NCI-H446 treated with DMSO at 0.1 percent for 48 hours (cell line): ENCODE data around the gene TBX1.
"Not testable (repeated sequence)": the region's sequence is repeated elsewhere in the genome, so short reads cannot be mapped to it uniquely, and the experiment has no call there.

Source experiments
- DNase-seq: peaks from one replicate; lab custom pipeline; 2025; lab: John Stamatoyannopoulos, UW

Gene TBX1

DNA sequence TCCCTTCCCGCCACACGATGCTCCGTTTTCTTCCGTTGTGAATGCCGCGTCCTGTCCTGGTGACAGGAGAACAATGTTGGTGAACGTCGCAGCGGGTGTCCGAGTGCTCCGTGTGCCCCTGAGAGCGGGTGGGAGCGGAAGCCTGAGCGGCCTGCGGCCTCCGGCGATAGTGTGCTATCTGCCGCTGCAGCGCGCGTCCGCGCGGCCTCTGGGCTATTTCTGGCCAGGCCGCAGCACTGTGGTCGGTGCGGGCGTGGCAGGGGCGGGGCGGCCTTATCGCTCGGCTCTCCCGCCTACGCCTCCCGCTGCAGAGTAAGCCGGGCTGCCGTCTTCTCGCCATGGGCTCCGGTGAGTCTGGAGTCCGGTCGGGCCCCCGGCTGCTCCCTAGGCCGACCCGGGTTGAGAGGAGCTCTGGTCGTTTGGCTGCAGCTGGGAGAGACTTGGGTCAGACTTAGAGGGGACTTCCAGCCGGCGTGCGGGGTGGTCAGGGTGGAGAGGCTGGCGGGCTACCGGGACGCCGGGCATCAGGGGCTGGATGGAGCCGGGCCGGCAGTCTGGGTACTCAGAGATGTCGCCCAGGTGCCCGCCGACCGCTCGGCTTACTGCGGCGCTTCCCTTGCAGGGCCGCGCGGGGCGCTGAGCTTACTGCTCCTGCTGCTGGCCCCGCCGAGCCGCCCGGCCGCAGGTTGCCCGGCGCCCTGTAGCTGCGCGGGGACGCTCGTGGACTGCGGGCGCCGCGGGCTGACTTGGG lies 37.2 kb upstream of the TBX1 start, which contains the start of gene GP1BB:
Gene GP1BB, plus strand, starts transcription at position 308 of the 751 bp plus-strand sequence. Its CDS starts 31 bp downstream, at position 339.
- DNase-seq, result no peak

DNA sequence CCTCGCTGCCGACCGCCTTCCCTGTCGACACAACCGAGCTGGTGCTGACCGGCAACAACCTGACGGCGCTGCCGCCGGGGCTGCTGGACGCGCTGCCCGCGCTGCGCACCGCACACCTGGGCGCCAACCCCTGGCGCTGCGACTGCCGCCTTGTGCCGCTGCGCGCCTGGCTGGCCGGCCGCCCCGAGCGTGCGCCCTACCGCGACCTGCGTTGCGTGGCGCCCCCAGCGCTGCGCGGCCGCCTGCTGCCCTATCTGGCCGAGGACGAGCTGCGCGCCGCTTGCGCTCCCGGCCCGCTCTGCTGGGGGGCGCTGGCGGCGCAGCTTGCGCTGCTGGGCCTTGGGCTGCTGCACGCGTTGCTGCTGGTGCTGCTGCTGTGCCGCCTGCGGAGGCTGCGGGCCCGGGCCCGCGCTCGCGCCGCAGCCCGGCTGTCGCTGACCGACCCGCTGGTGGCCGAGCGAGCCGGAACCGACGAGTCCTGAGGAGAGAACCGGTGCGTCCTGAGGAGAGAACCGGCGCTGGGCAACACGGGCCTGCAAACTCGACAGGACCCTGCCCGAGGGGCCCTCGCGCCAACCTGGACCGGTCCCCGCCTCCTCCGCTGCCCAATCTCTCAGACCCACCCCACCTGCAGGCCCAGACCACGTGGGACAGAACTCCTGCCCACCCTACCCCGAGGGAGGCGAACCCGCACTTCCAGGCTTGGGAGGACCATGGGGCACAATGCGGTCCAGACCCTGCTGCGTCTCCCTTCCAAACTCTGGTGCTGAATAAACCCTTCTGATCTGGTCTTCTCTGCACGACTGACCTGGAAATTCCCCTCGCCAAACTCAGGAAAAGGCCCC lies 36.4 kb upstream of the TBX1 start:
- DNase-seq, result no peak

DNA sequence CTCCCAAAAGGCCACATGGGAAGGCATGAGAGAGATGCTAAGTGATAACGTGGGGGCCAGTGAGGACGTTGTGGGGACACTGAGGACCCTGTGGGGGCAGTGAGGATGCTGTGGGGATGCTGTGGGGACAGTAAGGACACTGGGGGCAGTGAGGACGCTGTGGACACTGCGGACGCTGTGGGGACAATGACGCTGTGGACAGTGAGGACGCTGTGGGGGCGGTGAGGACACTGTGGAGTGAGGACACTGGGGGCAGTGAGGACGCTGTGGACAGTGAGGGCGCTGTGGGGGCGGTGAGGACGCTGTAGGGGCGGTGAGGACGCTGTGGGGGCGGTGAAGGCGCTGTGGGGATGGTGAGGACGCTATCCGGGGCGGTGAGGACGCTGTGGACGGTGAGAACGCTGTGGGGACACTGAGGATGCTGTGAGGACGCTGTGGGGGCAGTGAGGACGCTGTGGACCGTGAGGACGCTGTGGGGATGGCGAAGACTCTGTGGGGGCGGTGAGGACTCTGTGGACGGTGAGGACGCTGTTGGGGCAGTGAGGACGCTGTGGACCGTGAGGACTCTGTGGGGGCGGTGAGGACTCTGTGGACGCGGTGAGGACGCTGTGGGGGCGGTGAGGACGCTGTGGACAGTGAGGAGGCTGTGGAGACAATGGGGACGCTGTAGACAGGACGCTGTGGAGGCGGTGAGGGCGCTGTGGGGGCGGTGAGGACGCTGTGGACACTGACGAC lies 35.5 kb upstream of the TBX1 start:
- no peak for DNase-seq

DNA sequence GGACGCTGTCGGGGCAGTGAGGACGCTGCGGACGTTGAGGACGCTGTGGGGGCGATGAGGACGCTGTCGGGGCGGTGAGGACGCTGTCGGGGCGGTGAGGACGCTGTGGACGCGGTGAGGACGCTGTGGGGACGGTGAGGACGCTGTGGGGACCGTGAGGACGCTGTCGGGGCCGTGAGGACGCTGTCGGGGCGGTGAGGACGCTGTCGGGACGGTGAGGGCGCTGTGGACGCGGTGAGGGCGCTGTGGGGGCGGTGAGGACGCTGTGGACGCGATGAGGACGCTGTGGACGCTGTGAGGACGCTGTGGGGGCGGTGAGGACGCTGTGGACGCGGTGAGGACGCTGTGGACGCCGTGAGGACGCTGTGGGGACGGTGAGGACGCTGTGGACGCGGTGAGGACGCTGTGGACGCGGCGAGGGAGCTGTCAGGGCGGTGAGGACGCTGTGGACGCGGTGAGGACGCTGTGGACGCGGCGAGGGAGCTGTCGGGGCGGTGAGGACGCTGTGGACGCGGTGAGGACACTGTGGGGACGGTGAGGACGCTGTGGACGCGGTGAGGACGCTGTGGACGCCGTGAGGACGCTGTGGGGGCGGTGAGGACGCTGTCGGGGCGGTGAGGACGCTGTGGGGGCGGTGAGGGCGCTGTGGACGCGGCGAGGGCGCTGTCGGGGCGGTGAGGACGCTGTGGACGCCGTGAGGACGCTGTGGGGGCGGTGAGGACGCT lies 34.4 kb upstream of the TBX1 start:
- DNase-seq, result not testable (repeated sequence)

DNA sequence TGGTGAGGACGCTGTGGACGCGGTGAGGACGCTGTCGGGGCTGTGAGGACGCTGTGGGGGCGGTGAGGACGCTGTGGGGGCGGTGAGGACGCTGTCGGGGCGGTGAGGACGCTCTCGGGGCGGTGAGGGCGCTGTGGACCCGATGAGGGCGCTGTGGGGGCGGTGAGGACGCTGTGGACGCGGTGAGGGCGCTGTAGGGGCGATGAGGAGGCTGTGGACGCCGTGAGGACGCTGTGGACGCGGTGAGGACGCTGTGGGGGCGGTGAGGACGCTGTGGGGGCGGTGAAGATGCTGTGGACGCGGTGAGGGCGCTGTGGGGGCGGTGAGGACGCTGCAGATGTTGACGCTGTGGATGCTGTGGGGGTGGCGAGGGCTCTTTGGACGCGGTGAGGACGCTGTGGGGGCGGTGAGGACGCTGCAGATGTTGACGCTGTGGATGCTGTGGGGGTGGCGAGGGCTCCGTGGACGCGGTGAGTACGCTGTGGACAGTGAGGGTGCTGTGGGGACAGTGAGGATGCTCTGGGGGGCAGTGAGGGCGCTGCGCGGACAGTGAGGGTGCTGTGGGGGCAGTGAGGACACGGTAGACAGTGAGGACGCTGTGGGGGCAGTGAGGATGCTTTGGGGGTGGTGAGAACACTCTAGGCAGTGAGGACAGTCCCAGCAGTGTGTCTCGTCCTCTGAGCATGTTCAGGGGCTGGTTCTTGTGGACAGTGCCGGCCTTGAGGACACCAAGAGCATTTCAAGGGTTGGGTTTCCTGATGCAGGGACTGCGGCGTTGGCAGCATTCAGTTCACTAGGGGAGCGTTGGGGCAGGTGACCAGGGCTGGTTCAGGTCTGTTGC lies 33.0 kb upstream of the TBX1 start:
- DNase-seq, result no peak

DNA sequence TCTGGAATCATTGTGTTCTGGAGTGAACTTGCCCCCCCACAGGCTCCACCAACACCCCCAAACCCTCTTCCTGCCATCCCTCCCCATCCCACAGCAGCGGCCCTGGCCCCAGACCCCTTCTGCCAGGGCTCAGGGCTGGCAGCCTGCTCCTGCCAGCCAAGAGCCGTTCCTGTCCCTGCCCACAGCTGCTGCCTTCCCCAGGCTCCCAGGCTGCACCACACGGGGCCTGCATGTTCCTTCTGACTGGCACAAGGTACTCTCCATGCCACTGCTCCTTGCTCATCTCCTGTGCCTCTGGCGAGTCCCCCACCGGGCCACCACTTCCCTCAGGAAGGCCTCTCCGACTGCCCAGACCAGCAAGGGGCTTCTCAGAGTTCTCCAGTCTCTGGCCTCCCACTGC lies 32.3 kb upstream of the TBX1 start:
- no peak for DNase-seq

DNA sequence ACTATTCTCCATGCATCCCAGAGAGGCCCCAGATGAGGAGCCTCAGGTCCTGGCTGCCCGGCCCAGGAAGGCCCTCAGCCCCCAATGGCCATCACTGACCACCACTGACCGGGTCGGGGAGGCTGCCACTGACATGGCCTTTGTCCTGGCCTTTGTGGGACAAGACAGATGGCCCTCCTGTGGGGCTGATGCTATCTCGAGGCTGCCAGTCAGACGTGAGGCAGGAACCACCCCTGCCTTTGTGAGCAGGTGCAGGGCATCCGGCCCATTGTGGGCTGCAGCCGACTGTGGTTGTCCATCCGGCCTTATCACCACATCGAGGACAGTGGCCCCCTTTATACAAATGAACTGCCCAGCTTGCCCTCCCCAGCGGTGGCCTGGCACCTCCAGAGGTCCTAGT lies 31.7 kb upstream of the TBX1 start:
- DNase-seq, result no peak

DNA sequence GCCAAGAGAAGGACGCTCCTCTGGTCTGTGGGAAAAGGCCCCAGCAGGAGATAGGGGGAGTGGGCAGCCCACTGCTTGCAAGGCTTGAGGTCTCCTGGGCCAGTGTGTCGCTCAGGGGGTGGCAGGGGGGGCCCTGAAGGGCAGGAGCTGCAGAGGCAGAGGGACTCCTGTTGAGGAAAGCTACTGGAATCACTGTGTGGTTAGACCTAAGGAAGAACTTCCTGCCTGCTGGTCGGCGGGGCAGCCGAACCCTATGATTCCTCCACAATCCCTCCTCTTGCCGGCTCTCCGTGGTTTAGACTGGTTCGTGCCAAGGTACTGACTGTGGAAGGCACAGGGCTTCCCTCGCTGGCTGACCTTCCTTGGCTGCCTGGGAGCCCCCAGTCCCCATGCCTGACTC lies 31.1 kb upstream of the TBX1 start:
- DNase-seq, result no peak

DNA sequence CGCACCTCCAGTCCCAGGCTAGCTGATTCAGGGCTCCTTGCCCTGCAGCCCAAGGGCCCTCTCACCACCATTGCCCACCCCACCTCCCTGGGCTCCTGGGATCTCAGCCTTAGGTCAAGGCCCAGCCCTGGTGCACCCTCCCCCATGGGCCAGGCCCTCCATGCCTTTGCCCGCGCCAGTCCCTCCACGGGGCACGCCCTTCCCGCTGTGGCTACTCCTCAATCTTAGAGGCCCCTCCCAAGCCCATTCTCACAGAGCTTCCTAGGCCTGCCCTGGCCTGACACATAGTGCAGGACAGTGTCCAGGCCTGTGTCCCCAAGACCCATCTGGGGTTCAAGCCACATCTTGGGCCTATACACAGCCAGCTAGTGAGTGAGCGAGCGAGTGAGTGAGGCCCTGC lies 30.4 kb upstream of the TBX1 start:
- DNase-seq, result no peak

DNA sequence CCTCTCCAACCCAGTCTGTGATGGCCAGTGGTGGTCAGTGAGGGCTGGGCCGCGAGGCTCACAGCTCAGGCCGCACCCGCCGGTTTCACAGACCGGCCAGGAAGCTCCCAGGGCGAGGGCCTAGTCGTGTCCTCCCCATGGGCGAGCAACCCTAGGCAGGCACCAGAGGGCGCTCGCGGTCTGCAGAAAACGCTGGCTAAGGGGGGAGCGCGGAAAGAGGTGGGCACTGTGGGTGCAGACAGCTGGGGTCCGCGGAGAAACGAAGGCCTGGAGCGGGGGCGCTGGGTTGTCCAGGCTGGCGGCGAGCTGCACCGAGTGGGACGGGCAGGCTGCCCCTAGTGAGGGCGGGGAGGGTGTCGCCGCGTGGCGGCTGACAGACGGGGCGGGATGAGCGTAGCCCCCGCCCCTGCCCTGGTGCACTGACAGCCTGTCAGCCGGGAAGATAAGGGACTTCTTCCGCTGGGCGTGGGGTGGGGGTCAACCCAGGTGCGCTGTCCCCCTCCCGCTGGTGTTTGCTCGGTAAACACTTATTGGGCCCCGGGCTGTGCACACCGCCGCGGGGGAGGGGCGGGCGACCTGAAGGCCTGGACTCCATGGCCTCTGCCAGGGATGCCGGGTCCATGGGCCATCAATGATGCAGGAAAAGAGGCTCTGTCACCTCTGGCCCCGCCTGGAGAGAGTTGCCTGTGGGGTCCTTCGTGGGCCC lies 29.8 kb upstream of the TBX1 start:
- peak; percentile 22 for DNase-seq

DNA sequence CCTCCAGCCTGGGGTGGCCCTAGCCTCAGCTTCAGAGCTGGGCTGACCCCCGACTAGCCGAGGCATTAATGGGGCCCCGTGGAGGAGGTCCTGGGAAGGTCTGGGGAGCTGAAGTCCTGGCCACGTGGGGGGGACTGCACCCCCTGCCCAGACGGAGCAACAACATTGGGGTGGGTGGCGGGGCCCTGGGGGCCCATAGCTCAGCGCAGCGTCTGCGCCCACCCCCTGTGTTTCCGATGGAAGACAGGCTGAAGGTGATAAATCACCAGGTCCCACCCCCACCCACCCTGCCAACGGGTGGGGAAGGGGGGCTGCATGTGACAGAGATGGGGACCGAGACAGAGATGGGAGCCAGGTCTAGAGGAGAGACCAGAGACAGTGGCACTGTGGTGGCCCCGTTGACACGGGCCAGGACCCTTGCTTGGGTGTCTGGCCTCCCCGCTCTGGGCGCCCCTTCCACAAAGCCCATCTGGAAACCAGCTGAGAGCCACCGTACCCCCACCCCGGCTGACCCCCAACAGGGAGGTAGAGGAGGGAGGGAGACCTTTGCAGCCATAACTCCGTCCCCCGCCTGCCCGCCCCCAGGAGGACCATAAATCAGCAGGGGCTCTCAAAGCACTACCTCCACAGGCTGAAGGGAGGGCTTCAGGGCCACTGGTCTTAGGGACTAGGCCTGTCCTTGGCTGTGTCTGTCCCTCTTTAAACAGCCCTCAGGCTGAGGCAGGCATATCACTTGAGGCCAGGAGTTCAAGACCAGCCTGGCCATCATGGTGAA lies 29.0 kb upstream of the TBX1 start:
- DNase-seq, result no peak

DNA sequence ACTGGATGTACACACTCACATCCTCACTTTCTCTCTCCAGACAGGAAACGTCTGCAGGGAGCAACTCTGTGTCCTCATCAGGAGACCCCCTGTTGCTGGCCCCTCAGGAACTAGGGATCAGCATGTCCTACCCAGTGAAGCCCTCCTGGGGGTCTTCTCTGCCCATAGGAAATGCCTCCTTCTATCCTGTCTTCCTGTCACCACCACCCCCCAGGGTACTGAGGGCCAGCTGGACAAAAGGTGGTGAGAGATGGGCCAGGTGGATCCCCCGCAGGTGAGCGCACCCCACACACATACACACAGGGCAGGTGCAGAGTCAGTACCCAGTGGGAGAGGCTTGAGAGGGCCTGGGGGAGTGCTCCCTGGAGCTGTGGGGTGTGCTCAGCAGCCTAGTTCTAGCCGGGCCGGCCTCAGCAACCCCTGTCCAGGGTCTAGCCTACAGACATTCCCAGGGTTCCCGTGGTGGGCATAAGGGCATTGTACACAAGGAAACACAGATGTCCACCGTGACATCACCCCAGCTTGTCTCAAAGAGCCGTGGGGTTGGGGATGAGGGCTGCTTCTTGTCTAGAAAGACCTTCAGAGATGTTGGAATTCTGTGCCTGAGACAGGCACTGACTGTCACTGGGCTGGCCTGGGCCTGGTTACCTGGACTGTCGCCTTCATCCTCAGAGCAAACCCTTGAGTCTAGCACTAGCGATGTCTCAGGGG lies 28.0 kb upstream of the TBX1 start:
- no peak for DNase-seq

DNA sequence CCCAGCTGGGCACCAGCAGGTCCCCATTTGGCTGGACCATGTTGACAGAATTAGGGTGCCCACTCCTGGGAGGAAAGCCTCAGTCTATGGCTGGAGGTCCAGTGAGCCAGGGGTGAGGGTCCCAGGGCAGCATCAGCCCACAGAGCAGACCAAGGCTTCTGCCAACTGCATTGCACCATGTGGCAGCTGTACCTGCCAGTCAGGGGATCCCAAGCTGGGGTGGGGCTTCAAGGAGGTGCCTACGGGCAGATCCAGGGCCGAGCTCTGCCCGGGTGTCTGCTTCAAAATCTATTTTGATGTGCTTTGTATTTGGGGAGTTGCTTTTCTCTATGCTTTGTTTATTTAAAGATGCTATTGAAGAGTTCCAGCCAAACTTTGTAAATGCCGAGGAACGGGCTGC lies 26.8 kb upstream of the TBX1 start:
- no peak for DNase-seq

DNA sequence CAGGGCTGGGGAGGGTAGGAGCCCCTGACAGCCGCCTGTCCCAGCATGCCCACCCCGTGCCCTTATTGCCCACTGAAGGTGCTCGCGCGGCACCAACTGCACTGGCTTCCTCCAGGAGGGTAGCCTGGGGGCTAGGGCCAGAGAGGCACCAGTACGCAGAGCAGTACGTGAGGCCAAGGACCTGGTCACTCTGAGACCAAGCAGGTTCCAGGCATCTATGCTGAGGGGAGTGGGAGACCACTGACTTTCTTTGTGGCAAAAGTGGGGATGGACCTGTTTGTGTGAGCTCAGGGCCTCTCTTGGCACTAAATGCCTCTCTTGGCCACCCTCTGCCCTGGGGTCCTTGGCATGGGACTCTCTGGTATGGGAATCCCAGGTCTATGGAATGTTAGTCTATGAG lies 26.4 kb upstream of the TBX1 start:
- DNase-seq, result no peak

DNA sequence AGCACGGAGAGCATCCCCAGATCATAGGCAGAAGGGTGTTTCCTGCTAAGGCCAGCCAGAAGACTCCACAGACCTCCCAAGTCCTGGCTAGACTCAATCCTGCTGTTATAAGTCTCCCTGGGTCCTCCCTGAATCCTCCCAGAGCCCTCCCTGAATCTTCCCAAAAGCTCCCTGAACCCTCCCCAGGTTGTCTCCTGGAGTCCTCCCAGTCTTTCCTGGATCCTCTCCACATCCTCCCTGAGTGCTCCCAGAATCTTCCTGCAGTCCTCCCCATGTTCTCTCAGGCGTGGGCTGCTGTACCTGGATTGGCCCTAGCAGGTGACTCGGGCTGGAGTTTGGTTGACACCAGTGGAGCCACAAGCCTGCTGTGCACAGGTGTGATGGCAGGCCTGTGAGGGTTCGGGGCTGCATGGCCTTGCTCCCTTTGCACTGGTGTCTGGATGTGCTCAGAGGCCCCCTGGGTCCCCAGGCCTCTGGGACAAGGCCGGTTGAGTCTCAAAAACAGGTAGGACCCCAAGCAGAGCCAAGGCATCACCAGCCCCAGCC lies 25.7 kb upstream of the TBX1 start:
- DNase-seq, result no peak

DNA sequence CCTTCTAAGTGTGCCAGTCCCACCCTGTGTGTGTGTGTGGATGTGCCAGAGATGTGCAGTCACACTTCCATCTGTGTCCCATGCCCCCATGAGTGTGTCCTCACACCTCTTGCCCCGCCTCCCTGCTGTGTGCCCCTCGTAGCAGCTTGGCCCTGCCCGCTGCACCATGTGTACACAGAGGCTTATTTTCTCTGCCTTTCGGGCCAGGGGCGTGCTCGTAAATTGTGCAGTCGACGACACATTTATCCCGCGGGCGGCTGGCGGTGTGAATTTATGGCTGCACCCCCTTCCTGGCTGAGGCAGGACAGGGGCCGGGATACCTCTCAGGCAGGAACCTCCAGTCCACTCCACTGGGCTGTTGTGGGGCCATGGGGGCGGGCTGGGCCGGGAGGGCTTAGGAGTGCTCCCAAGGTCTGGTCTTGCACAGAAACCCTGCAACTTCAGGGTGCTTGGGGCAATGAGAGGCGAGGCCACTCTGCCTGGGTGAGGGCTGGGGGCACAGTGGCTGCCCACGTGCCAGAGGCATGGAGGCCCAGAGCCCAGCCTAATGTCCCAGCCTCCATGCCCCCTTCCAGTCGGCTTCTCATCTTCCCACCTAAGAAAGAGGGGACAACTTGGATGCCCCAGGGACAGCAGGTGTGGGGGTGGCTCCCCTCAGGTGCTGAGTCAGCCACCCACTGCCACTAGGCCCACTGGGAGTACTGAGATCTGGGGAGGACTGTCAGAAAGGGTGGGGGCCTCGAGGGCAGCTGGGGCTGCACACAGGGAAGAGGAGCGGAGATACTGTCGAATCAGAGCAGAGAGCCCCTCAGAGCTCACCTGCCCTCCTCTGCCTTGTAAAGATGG lies 24.7 kb upstream of the TBX1 start:
- no peak for DNase-seq

DNA sequence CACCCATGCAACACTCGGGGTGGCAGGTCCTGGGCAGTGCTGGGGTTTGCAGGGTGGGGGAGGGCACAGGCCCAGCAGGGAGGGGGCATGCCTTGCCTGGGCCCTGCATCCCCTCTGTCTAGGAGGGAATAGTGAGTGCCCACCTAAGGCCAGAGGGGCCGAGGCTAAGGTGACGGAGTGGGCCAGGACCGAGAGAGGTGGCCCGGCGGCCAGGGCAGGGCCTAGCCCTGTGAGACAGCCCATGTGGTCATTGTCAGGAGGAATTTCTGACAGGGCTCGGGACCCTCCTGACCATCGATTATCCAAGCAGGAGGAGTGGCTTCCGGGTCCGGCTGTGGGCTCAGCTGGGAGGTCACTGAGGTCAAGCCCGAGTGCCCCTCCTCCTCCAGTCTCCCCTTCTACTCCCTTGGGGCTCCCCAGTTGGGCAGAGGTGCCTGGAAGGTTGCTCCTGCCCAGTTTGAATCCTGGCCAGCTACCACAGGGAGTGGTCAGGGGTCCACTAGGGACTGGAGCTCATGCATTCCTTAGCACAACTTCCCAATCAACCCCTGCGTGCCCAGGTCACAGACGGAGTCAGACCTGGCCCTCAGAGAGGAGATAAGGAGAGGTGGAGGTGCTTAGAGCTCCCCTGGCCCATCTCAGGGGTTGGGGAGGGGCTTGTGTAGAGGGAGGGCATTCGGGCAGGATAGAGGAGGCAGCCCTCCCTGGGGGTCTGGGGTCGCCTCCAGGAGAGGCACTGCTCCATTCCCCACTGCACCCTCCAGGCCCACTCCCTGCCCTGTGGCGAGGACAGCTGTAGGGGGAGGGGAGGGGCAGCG lies 22.5 kb upstream of the TBX1 start:
- no peak for DNase-seq
